HL-60 (cell line): ENCODE measurements around the gene FAH.
A peak's percentile ranks its signal among the peaks of the same experiment; 100 is the strongest.

Experiments
- DNase-seq, 2 experiments: peaks; one replicate each; pipeline ENCODE4 v3.0.0-alpha.2; 2010 to 2020; ENCODE audit warnings: low read depth in 1 of 2, low spot score in 1 of 2
- H3K27ac ChIP-seq: fragments of 250-450 bp; sonication (Bioruptor Pico); replicated peaks from 2 replicates; pipeline ENCODE4 v1.5.1; 2020; ENCODE audit warnings: mild to moderate bottlenecking, moderate library complexity
- H3K27me3 ChIP-seq: fragments of 250-450 bp; sonication (Bioruptor Pico); 2 replicates; pipeline ENCODE4 v1.5.1; 2021; ENCODE audit warnings: mild to moderate bottlenecking, moderate library complexity; ENCODE audit not compliant: insufficient read depth, poor library complexity, severe bottlenecking
- H3K4me3 ChIP-seq: replicated peaks from 2 replicates; pipeline ENCODE4 v1.5.1; 2011; ENCODE audit warnings: mild to moderate bottlenecking, control low read depth, low read length; ENCODE audit not compliant: insufficient read depth
- GABPA ChIP-seq: IDR thresholded peaks from 2 replicates; pipeline ENCODE4 v1.6.1; 2012; ENCODE audit warnings: low read depth
- POLR2AphosphoS5 ChIP-seq: IDR thresholded peaks from 2 replicates; pipeline ENCODE4 v1.6.1; 2012; ENCODE audit warnings: low read depth
- SPI1 ChIP-seq: IDR thresholded peaks from 2 replicates; pipeline ENCODE4 v1.6.1; 2012; ENCODE audit warnings: low read depth, mild to moderate bottlenecking, borderline replicate concordance
- TF ChIP-seq, protein P1 (sequence below): IDR thresholded peaks from 2 replicates; pipeline ENCODE4 v1.6.1; 2012; ENCODE audit warnings: low read depth; ENCODE audit not compliant: insufficient replicate concordance
- TF ChIP-seq, protein P2 (sequence below): IDR thresholded peaks from one replicate; pipeline ENCODE4 v1.5.1; 2011; ENCODE audit warnings: low read length, control low read depth, inconsistent platforms; ENCODE audit not compliant: insufficient read depth

FAH gene

DNA sequence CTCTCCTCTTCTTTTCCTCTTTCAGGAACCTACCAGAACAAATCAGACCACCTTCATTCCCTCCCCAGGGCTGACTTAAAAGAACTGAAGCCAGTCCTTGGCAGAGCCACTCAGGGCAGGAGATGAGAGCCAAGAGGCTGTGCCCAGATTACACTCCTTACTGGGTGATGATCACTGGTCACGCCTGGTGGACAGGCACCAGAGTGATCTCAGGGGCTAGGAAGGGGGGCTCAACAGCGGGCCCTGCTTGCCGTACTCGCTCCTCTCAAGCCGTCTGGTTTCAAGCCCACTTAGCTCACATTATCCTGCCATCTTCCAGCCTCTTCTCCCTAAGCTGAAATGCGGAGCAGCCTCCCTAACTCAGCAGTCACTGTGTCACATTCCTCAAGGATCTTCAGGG, 1.7 kb upstream of the FAH start:
- Histone ChIP-seq H3K27me3 (no peaks in the 10 kb centered on the region), H3K27ac (no peak overlapping the region), H3K4me3 (no peak overlapping the region)
- TF ChIP-seq, protein P1, sequence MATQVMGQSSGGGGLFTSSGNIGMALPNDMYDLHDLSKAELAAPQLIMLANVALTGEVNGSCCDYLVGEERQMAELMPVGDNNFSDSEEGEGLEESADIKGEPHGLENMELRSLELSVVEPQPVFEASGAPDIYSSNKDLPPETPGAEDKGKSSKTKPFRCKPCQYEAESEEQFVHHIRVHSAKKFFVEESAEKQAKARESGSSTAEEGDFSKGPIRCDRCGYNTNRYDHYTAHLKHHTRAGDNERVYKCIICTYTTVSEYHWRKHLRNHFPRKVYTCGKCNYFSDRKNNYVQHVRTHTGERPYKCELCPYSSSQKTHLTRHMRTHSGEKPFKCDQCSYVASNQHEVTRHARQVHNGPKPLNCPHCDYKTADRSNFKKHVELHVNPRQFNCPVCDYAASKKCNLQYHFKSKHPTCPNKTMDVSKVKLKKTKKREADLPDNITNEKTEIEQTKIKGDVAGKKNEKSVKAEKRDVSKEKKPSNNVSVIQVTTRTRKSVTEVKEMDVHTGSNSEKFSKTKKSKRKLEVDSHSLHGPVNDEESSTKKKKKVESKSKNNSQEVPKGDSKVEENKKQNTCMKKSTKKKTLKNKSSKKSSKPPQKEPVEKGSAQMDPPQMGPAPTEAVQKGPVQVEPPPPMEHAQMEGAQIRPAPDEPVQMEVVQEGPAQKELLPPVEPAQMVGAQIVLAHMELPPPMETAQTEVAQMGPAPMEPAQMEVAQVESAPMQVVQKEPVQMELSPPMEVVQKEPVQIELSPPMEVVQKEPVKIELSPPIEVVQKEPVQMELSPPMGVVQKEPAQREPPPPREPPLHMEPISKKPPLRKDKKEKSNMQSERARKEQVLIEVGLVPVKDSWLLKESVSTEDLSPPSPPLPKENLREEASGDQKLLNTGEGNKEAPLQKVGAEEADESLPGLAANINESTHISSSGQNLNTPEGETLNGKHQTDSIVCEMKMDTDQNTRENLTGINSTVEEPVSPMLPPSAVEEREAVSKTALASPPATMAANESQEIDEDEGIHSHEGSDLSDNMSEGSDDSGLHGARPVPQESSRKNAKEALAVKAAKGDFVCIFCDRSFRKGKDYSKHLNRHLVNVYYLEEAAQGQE: no peak
- no peak for TF ChIP-seq GABPA
- TF ChIP-seq SPI1: no peak
- TF ChIP-seq, protein P2, sequence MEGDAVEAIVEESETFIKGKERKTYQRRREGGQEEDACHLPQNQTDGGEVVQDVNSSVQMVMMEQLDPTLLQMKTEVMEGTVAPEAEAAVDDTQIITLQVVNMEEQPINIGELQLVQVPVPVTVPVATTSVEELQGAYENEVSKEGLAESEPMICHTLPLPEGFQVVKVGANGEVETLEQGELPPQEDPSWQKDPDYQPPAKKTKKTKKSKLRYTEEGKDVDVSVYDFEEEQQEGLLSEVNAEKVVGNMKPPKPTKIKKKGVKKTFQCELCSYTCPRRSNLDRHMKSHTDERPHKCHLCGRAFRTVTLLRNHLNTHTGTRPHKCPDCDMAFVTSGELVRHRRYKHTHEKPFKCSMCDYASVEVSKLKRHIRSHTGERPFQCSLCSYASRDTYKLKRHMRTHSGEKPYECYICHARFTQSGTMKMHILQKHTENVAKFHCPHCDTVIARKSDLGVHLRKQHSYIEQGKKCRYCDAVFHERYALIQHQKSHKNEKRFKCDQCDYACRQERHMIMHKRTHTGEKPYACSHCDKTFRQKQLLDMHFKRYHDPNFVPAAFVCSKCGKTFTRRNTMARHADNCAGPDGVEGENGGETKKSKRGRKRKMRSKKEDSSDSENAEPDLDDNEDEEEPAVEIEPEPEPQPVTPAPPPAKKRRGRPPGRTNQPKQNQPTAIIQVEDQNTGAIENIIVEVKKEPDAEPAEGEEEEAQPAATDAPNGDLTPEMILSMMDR: no peak
- no peak for TF ChIP-seq POLR2AphosphoS5
- no peak for DNase-seq

DNA sequence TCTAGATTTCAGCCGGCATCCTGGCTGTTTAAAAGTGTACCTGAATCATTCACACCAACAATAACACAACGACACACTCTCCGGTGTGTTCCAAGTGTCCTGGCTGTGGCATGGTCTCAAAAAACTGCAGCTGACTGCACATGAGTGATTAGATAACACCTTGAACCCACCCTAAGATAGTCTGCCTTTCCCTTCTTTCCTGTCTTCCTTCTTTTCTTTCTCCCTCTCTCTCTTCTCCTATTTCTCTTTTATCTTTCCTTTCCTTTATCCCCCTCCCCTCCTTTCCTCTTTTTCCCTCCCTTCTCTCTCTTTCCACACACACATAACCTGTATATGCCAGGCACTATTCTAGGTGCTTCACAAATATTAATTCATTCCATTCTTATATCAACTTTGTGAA, 1.2 kb upstream of the FAH start:
- Histone ChIP-seq H3K4me3 (no peak overlapping the region), H3K27ac (no peak overlapping the region), H3K27me3 (no peaks in the 10 kb centered on the region)
- no peak for DNase-seq
- TF ChIP-seq GABPA: no peak
- no peak for TF ChIP-seq POLR2AphosphoS5
- TF ChIP-seq, protein P2: no peak

DNA sequence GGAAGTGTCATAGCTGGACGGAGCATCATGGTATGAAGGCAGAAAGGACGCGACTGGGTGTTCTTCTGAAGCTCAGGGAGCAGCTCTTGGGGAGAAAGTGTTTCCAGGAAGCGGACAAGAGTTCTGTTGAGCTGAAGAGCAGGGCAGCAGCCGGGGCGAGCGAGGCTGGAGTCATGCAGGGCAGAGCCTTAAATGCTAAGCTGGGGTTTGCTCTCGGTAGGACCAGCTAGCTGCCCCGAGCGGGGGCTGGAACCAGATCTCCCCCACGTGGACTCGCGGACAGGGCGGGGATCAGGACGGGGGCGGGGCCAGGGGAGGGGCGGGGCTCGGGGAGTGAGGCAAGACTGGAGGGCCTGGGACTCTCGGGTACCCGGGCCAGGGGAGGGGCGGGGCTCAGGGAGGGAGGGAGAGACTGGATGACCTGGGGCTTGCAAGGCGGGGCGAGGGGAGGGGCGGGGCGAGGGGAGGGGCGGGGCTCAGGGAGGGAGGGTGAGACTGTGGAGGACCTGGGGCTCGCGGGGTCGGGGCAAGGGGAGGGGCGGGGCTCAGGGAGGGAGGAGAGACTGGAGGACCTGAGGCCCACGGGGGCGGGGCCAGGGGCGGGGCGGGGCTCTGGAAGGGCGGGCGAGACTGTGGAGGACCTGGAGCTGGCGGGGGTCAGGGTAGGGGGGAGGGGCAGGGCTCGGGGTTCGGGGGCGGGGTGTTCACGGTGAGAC, 461 bp upstream of the FAH start:
- DNase-seq: peak; percentile 87 to 97
- TF ChIP-seq, protein P1: no peak
- TF ChIP-seq, protein P2: no peak
- TF ChIP-seq GABPA (no peak), POLR2AphosphoS5 (0 out of 2 replicates have a peak, but pooled peaks have one; percentile 11), SPI1 (no peak)
- H3K4me3 ChIP-seq: peak overlapping the region; percentile 79
- H3K27ac ChIP-seq: peak overlapping the region; percentile 83
- H3K27me3 ChIP-seq: no peaks in the 10 kb centered on the region

DNA sequence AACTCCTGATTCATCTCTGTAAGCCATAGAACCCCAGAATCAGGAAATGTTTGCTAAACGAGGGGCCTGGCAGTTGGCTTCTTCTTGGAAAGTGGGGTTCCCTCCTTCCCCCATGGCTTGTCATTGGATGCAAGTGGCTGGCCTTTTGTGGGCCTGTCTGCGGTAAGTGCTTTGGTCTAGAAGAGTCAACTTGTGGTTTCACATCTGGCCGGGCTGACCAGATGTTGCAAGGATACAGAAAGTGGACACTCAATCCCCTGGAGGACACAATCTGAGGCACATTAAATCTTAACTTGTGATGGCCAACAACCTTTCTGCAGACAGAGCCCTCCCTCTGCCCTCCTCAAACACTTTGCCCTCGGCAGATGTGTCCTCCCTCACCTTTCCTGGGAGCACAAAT, 1.1 kb downstream of the FAH start:
- Histone ChIP-seq H3K27me3 (no peaks in the 10 kb centered on the region), H3K4me3 (peak overlapping the region; percentile 79), H3K27ac (peak overlapping the region; percentile 83)
- no peak for TF ChIP-seq POLR2AphosphoS5
- TF ChIP-seq, protein P1: no peak
- TF ChIP-seq, protein P2: no peak
- TF ChIP-seq GABPA: no peak
- no peak for TF ChIP-seq SPI1
- no peak for DNase-seq
